ENCODE data around the gene TMOD1. TPM values are rescaled to one million over a fixed set of nuclear protein-coding genes. Genes with fewer than 3 reads are reported as not detected.

The TMOD1 gene
- total RNA-seq, 1 donor from 2014 or later: not detected

DNA sequence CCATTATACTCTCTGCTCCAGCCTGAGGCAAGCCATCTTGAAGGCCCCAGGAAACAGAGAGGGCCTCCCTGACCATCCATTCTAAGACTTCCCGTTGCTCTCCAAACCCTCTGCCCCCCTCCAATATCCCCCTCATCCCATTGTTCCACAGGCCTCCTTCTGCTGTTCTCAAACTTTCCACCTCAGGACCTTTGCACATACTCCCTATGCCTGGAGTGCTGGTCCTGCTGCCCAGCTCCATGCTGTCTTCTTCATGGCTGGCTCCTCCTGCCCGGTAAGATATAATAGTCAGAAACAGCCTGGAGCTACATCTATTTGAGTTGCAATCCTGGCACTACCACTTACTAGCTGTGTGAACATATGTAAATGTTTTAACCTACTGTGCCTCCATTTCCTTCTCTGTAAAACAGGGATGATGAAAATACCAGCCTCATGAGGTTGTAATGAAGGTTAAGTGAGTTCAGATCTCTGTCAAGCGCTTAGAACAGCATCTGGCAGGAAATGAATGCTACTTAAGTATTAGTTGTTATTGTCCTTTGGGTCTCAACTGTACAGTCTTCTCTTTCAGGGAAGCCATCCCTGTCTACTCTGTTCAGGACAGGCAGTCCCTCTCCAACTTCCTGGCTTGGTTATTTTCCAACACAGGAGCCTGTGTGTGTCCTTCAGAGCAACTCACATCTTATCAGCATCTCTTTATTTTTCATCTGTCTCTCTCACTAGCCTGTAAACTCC lies 45.8 kb downstream of the TMOD1 start:
- FAIRE-seq (no peak), DNase-seq (ENCODE audit: low read depth) (no peak)
- H3K4me3 ChIP-seq (ENCODE audit: low read depth, low read length): no peak overlapping the region
- TF ChIP-seq CTCF (IDR thresholded peaks at IDR 0.05; ENCODE audit: insufficient read depth, low read length, severe bottlenecking): no peak
- no peaks in the 10 kb centered on the region for H3K27me3 ChIP-seq (ENCODE audit: control insufficient read depth, insufficient read depth, low read length)
- no peaks in the 10 kb centered on the region for H3K36me3 ChIP-seq (ENCODE audit: control insufficient read depth, insufficient read depth, low read length)

DNA sequence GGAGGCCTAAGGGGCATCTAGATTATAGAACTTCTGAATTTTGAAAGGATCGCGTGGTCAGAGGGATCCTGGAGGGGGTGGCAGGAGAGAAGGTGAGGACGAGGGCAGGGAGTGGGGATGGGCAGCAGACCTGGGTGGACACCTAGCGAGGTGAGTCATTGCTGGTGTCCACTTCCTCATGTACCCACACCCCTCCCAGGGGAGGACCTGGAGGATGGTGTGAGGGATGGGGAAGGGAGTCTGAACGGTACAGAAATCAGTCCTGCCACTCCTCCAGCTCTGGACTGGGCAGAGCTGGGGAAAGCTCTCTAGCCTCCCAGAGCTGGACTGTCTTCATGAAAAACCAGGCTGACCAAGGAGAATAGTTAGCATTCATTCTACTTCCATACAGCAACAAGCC lies 46.9 kb downstream of the TMOD1 start:
- FAIRE-seq (no peak), DNase-seq (ENCODE audit: low read depth) (no peak)
- no peaks in the 10 kb centered on the region for H3K36me3 ChIP-seq (ENCODE audit: control insufficient read depth, insufficient read depth, low read length)
- no peaks in the 10 kb centered on the region for H3K27me3 ChIP-seq (ENCODE audit: control insufficient read depth, insufficient read depth, low read length)
- no peak overlapping the region for H3K4me3 ChIP-seq (ENCODE audit: low read depth, low read length)
- no peak for TF ChIP-seq CTCF (IDR thresholded peaks at IDR 0.05; ENCODE audit: insufficient read depth, low read length, severe bottlenecking)

- FAIRE-seq (no peak), DNase-seq (ENCODE audit: low read depth) (no peak)
- Histone ChIP-seq H3K36me3 (ENCODE audit: control insufficient read depth, insufficient read depth, low read length) (no peaks in the 10 kb centered on the region), H3K4me3 (ENCODE audit: low read depth, low read length) (no peak overlapping the region), H3K27me3 (ENCODE audit: control insufficient read depth, insufficient read depth, low read length) (no peaks in the 10 kb centered on the region)
- TF ChIP-seq CTCF (IDR thresholded peaks at IDR 0.05; ENCODE audit: insufficient read depth, low read length, severe bottlenecking): no peak
These were observed 47.5 kb downstream of the TMOD1 start for GRCh38 chr9:97548819-97549540.

DNA sequence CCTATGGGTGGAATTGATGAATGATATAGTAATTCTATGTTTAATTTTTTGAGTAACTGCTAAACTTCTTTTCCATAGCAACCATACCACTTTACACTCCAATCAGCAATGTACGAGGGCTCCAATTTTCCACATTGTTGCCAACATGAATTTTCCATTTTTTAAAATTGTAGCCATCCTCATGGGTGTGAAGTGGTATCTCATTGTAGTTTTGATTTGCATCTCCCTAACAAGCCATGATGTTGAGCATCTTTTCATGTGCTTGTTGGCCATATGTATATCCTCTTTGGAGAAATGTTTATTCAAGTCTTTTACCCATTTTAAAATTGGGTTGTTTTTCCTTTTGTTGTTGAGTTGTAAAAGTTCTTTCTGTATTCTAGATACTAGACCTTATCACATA lies 48.9 kb downstream of the TMOD1 start:
- no peak for FAIRE-seq
- TF ChIP-seq CTCF (IDR thresholded peaks at IDR 0.05; ENCODE audit: insufficient read depth, low read length, severe bottlenecking): no peak
- H3K27me3 ChIP-seq (ENCODE audit: control insufficient read depth, insufficient read depth, low read length): peaks cover 2% of the 10 kb centered on the region
- DNase-seq (ENCODE audit: low read depth): no peak
- no peaks in the 10 kb centered on the region for H3K36me3 ChIP-seq (ENCODE audit: control insufficient read depth, insufficient read depth, low read length)
- H3K4me3 ChIP-seq (ENCODE audit: low read depth, low read length): no peak overlapping the region

GRCh38 chr9:97551308-97551707 lies 49.8 kb downstream of the TMOD1 start:
- no peak overlapping the region for H3K4me3 ChIP-seq (ENCODE audit: low read depth, low read length)
- FAIRE-seq: no peak
- DNase-seq (ENCODE audit: low read depth): no peak
- no peaks in the 10 kb centered on the region for H3K36me3 ChIP-seq (ENCODE audit: control insufficient read depth, insufficient read depth, low read length)
- no peak for TF ChIP-seq CTCF (IDR thresholded peaks at IDR 0.05; ENCODE audit: insufficient read depth, low read length, severe bottlenecking)
- peaks cover 2% of the 10 kb centered on the region for H3K27me3 ChIP-seq (ENCODE audit: control insufficient read depth, insufficient read depth, low read length)

All from bronchial epithelial cell (primary cell).